ENCODE results near the gene TBXT. TPM values are rescaled to one million over a fixed set of nuclear protein-coding genes. Genes with fewer than 3 reads are reported as not detected.

The TBXT gene, protein sequence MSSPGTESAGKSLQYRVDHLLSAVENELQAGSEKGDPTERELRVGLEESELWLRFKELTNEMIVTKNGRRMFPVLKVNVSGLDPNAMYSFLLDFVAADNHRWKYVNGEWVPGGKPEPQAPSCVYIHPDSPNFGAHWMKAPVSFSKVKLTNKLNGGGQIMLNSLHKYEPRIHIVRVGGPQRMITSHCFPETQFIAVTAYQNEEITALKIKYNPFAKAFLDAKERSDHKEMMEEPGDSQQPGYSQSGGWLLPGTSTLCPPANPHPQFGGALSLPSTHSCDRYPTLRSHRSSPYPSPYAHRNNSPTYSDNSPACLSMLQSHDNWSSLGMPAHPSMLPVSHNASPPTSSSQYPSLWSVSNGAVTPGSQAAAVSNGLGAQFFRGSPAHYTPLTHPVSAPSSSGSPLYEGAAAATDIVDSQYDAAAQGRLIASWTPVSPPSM
- total RNA-seq (2022; extraction: Qiagen RNA extraction; ENCODE audit: low read depth), result not detected in 5 replicates

DNA sequence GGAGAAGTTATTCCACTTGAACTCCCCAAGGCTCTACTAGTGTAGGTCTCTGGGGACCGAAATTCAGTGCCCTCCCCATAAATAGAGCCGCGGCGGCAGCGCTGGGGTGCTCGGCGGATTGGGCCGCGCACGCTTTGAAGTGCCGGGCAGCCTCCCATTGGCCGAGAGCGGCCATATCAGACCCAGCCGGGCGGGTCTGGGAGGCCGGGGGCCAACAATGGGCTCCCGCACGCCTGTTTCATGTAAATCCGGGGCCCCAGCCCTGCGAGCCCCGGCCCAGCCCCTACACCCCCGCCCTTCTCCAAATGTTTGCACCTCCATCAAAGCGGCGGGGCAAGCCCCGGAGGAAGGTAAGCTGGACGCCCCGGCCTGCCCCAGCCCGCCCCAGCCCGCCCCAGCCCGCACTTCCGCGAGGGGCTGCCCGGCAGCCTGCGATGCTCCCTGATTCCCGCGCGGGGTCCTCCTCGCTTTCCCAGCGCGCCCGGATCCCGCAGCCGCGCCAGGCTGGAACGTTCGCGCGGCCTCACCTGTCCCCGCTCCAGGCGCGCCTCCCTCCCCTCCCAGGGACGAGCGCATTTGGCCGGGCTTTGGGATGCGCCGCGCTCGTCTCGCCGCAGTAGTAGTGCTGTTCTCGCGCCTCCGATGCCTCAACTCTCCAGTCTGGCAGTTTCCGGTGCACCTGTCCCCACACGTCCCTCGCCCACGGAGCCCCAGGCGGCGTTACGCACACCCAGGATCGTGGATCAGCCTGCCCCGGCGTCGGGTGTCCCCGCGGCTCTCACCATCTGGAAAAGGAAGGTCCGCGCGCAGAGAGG is at the start of gene TBXT:
Gene TBXT (minus strand): TSS at position 51 of the 815 bp plus-strand sequence. CDS start 260 bp downstream, outside the sequence.

Other genes with a start within 250 kb of the TBXT start
- gene PRR18, start 140.5 kb upstream of the TBXT start, total RNA-seq (2022; extraction: Qiagen RNA extraction; ENCODE audit: low read depth), result 0.07 to 0.33 TPM (median 0.07 TPM) in 5 replicates
- gene SFT2D1, start 174.7 kb upstream of the TBXT start, total RNA-seq (2022; extraction: Qiagen RNA extraction; ENCODE audit: low read depth), result 35.1 to 45.6 TPM (median 42.8 TPM) in 5 replicates
- 3.7 to 5.1 TPM (median 3.9 TPM) in 5 replicates for gene MPC1, start 215.1 kb upstream of the TBXT start, total RNA-seq (2022; extraction: Qiagen RNA extraction; ENCODE audit: low read depth)